ENCODE measurements around the gene SPNS2. TPM values are rescaled to one million over a fixed set of nuclear protein-coding genes. Genes with fewer than 3 reads are reported as not detected.

The SPNS2 gene
- total RNA-seq, 1 experiment from 2014 or later = 1.6 TPM

GRCh38 chr17:4535667-4536258 lies 37.1 kb downstream of the SPNS2 start:
- intact Hi-C loops (cut with micrococcal nuclease) = no loop called here
- H2AFZ ChIP-seq (ENCODE audit: low read depth, low read length, poor library complexity, severe bottlenecking) = no peak overlapping the region
- H3K36me3 ChIP-seq (ENCODE audit: control insufficient read depth in 1 of 2, insufficient read depth in 2 of 2, low read length in 2 of 2) = peaks cover 6 to 24% of the 10 kb centered on the region in 2 experiments; a peak in 3 of 4 replicates
- CTCF ChIA-PET = no interaction called here
- no peak overlapping the region for H3K4me3 ChIP-seq (replicated peaks in 1 of 2; ENCODE audit: low read depth in 1 of 2, low read length in 2 of 2)
- peaks cover 8 to 19% of the 10 kb centered on the region in 2 experiments; a peak in 3 of 4 replicates for H3K4me1 ChIP-seq (ENCODE audit: control insufficient read depth in 1 of 2, insufficient read depth in 2 of 2, low read length in 2 of 2)
- H3K79me2 ChIP-seq (ENCODE audit: insufficient read depth, low read length) = no peaks in the 10 kb centered on the region
- ATAC-seq (peak; percentile 3), DNase-seq (ENCODE audit: low read depth, low spot score) (no peak)
- H4K20me1 ChIP-seq (ENCODE audit: insufficient read depth) = no peaks in the 10 kb centered on the region; the same call in 1 of the 2 replicates
- 0 out of 2 replicates have a peak overlapping the region, but pooled peaks have one; percentile 22 for H3K27ac ChIP-seq (ENCODE audit: low read depth, low read length)
- POLR2A ChIA-PET = no interaction called here
- RAD21 ChIA-PET (ENCODE audit: low non-redundant PET in 1 of 2, low total read pairs in 2 of 2, uncharacterized antibody in 2 of 2, unreplicated experiment in 2 of 2) = no interaction called here
- no TSS peak for BruUV-seq (replicated peaks)
- H3K27me3 ChIP-seq (ENCODE audit: insufficient read depth, low read length) = no peaks in the 10 kb centered on the region
- no peak for TF ChIP-seq SIN3A (IDR thresholded peaks at IDR 0.05; ENCODE audit: low read depth)
- peak; percentile 18; the same call in 1 of the 2 replicates for TF ChIP-seq POLR2AphosphoS5 (IDR thresholded peaks at IDR 0.05; ENCODE audit: low read depth, low read length)
- no peak for TF ChIP-seq FOSL1 (IDR thresholded peaks at IDR 0.05; ENCODE audit: low read depth)
- no peak for TF ChIP-seq SRF (IDR thresholded peaks at IDR 0.05; ENCODE audit: low read depth)
- no peak for TF ChIP-seq CEBPB (IDR thresholded peaks at IDR 0.05; ENCODE audit: low read depth)
- no peak for TF ChIP-seq ZBTB33 (IDR thresholded peaks at IDR 0.05; ENCODE audit: extremely low read depth, insufficient replicate concordance, low read length)
- TF ChIP-seq SP1 (IDR thresholded peaks at IDR 0.05; ENCODE audit: low read depth) = no peak
- H3K9me3 ChIP-seq (ENCODE audit: control insufficient read depth in 1 of 2, insufficient read depth in 1 of 2, low read depth in 1 of 2, low read length in 2 of 2) = no peaks in the 10 kb centered on the region
- H3K9ac ChIP-seq (ENCODE audit: low read length) = no peak overlapping the region
- H3K4me2 ChIP-seq (ENCODE audit: low read length) = no peak overlapping the region
- no peaks in the 10 kb centered on the region for H3K9me2 ChIP-seq (ENCODE audit: insufficient read depth)

All from HCT116 (cell line).